GM10248 (cell line): Measurements from ENCODE around the gene KAT6B.
"Not testable (repeated sequence)": the region's sequence is repeated elsewhere in the genome, so short reads cannot be mapped to it uniquely, and the experiment has no call there.

Experiments
- CTCF ChIA-PET: fragments of 300-600 bp; sonication (Branson Sonifier 250); formaldehyde crosslinking; extraction: SDS; loops from one replicate; lab custom pipeline; 2021; ENCODE audit warnings: antibody characterized with exemption; lab: Yijun Ruan, JAX
- POLR2A ChIA-PET: fragments of 350-650 bp; sonication (Branson Sonifier 250); formaldehyde crosslinking; extraction: SDS; loops from one replicate; lab custom pipeline; 2020; ENCODE audit warnings: antibody characterized with exemption; lab: Yijun Ruan, JAX
- DNase-seq: peaks from one replicate; pipeline ENCODE4 v3.0.0; 2012; ENCODE audit errors: extremely low spot score
- TF ChIP-seq, protein P1 (sequence below): IDR thresholded peaks from 2 replicates; pipeline ENCODE4 v1.5.1; 2012; ENCODE audit warnings: mild to moderate bottlenecking, low read depth; ENCODE audit errors: extremely low read depth, missing control alignments, control extremely low read depth

The KAT6B gene

GRCh38 chr10:74913377-74913979 lies 87.1 kb downstream of the KAT6B start:
- TF ChIP-seq, protein P1, sequence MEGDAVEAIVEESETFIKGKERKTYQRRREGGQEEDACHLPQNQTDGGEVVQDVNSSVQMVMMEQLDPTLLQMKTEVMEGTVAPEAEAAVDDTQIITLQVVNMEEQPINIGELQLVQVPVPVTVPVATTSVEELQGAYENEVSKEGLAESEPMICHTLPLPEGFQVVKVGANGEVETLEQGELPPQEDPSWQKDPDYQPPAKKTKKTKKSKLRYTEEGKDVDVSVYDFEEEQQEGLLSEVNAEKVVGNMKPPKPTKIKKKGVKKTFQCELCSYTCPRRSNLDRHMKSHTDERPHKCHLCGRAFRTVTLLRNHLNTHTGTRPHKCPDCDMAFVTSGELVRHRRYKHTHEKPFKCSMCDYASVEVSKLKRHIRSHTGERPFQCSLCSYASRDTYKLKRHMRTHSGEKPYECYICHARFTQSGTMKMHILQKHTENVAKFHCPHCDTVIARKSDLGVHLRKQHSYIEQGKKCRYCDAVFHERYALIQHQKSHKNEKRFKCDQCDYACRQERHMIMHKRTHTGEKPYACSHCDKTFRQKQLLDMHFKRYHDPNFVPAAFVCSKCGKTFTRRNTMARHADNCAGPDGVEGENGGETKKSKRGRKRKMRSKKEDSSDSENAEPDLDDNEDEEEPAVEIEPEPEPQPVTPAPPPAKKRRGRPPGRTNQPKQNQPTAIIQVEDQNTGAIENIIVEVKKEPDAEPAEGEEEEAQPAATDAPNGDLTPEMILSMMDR, result no peak
- DNase-seq, result no peak
- ChIA-PET CTCF (interaction anchor here (1.2 to 6.0 kb wide), 7 partner anchors 8 to 71 kb away, joined by 3 to 46 read pairs (median 3); no protein-coding TSS in a partner anchor), POLR2A (no interaction called here)

GRCh38 chr10:74916283-74916682 lies 89.9 kb downstream of the KAT6B start:
- ChIA-PET POLR2A (no interaction called here), CTCF (interaction anchor here (0.9 to 6.0 kb wide), 3 partner anchors 14 to 44 kb away, joined by 3 to 46 read pairs (median 3); no protein-coding TSS in a partner anchor)
- no peak for DNase-seq
- TF ChIP-seq, protein P1, result no peak

DNA sequence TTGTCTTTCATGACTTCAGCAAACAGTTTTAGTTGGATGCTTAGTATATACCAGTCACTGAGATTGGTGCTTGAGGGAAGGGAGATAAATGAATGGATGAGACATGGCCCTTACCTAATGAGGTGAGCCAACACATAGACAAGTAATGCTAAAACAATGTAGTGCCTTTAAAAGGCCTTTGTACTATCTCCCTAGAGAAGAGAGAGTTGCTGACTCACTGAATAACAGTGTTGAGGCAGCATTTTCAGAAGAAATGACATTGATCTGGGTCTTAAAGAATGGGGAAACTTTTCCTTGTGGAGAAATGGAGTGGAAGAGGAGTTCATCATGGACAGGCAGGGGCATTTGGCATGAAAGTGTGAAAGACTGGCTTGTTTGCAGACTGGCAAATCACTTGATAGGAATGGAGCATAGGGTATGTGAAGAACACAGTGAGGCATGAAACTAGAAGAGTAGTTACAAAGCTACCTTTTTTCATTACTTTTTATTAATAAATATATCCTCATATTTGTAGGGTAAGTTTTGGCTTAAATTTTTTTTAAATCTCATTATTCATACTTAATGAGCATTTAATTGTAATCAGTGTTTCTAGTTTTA lies 91.2 kb downstream of the KAT6B start:
- no peak for DNase-seq
- POLR2A ChIA-PET, result no interaction called here
- CTCF ChIA-PET, result no interaction called here
- TF ChIP-seq, protein P1, result no peak

GRCh38 chr10:74919671-74920070 lies 93.3 kb downstream of the KAT6B start:
- TF ChIP-seq, protein P1, result no peak
- CTCF ChIA-PET, result interaction anchor here (1.4 kb wide), 1 partner anchor 18 kb away, joined by 3 read pairs; no protein-coding TSS in a partner anchor
- no peak for DNase-seq
- POLR2A ChIA-PET, result no interaction called here

DNA sequence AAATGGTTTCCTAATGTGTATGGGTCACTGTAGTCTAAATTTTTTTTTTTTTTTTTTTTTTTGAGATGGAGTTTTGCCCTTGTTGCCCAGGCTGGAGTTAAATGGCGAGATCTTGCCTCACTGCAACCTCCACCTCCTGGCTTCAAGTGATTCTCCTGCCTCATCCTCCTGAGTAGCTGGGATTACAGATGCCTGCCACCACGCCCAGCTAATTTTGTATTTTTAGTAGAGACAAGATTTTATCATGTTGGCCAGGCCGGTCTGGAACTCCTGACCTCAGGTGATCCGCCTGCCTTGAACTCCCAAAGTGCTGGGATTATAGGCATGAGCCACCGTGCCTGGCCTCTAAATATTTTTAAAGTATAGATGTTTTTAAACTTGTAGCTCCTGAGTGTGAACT lies 94.7 kb downstream of the KAT6B start:
- POLR2A ChIA-PET, DNase-seq: not testable (repeated sequence)
- CTCF ChIA-PET, result interaction anchor here (1.0 to 2.4 kb wide), 9 partner anchors 8 to 1041 kb away, joined by 3 to 14 read pairs (median 4); no protein-coding TSS in a partner anchor

GRCh38 chr10:74921744-74922143 lies 95.3 kb downstream of the KAT6B start:
- ChIA-PET CTCF (interaction anchor here (0.8 to 2.4 kb wide), 9 partner anchors 9 to 1041 kb away, joined by 3 to 14 read pairs (median 4); no protein-coding TSS in a partner anchor), POLR2A (no interaction called here)

More at GRCh38 chr10:74921744-74922143, 95.3 kb downstream of the KAT6B start:
- no peak for DNase-seq
- TF ChIP-seq, protein P1, result no peak
